DLD1 (cell line): Measurements from ENCODE around the gene CCDC91.

Experiments used
- in situ Hi-C: cut with HindIII; loops from 2 replicates; pipeline ENCODE4 v1.10.0; 2017; ENCODE audit warnings: low sequenced_read_pairs

CCDC91 gene

DNA sequence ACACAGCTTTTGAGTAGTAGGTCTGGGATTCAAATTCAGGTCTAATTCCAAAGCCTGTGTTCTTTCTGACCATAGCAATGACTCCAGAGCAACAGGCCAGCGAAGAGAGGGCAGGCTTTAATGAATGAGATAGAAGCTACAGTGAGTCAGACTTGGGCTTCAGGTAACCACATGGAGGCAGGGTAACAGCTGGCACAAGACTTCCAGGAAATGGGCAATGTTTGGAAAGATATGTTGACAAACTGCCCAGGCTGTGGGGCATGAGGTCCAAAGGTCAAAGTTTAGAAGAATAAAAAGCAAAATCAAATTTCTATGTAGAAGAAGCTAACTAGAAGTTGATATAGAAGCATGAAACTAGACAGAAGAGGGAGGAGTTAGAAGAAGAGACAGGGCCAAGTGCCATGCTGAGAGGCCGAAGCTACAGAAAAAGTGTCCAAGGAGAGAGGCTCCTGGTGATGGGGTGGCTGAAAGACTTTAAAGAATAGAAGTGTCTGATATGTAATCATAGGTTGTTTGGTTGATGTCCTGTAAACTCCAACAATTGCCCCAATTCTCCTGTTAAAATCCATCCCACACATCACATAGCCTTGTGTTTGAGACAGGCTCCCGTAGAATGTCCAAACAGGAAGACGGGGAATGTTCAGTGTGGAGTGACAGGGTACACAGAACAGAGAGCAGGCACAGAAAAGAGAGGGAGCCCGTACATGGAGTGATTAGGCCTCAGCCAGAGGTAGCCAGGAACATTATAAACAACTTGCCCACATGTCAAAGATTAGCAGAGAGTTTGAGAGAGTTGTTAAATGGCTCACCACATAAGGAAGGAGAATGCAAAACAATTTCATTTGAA, 384.7 kb downstream of the CCDC91 start:
- in situ Hi-C loops: no loop called here

DNA sequence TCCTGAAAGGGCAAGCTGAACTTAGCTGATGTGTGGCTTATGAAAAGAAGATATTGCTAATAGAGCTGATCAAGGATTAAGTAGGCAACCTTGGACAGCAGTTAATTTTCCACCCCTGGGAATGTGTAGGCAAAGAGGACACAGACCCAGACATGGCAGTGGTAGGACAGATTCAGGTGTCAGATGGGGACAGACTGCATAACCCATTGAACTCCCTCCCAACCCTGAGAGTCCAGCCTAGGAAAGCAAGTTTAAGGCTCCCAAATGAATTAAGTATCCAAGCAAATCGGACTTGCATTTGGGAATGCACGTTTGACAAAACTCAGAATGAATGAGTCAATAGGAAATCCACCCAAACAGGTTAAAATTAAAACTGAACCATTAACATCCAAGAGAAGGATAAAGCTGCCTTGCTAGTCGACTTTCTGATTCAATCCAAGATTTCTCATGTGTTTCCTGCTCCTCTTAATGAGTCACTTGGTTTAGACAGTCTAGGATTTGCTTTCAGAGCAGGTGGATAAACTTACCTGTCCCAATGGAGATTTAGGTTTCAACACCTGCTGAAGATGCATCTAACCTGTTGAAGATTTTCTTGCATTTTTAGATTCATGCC, 385.4 kb downstream of the CCDC91 start:
- in situ Hi-C loops: no loop called here

DNA sequence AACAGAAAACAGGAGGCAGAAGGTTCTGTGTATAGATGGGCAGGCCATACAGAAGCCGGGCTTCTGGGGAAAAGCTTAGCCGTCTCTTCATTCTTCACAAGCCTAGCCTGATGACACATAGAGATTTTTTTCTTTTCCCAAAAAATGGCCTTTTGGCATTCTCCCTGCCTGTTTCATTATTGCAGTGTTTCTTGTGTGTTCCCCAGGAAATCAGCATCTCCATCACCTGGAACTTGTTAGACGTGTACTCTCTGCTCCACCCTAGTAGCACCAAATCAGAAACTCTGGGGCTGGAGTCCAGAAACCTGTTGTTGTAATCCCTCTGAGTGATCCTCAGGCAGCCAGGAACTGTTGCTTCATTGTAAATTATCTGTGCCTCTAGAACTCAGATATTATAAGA, 388.1 kb downstream of the CCDC91 start:
- in situ Hi-C loops: no loop called here

DNA sequence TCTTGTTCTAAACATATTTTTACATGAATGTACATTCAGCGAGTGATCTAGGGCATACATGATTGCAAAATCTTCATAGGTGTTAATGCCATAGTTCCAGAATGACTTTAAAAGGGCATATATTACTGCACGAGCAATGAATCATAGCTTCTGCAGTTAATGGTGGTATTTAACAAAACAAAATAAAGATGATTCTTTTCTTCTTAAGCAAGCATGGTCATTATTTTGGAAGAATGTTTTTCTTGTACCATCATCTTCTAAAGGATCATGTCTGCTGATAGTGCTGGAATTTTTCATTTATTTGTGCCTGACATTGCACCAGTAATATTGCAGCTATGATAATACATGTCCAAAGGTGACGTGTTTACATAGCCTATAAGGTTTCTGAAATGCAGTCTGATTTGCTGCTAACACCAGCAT, 388.6 kb downstream of the CCDC91 start:
- in situ Hi-C loops: no loop called here

GRCh38 chr12:28582672-28583376, 392.6 kb downstream of the CCDC91 start:
- in situ Hi-C loops: no loop called here

- in situ Hi-C loops: no loop called here
Observed at GRCh38 chr12:28583701-28584261, 393.5 kb downstream of the CCDC91 start.

DNA sequence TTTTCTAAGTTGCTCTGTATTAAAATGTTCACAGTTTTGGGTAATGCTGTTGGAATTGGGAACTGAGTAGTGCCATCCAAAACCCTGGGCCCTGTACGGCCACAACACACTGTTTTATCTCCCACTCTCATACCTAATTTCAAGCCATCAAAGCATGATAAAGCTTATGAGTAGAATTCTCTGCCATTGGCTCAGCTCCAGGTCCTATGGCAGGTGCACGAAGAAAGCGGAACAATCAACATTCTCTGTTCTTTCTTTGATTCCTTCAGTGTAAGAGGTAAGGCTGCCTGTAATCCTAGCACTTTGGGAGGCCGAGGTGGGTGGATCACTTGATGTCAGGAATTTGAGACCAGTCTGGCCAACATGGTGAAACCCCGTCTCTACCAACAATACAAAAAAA, 394.9 kb downstream of the CCDC91 start:
- in situ Hi-C loops: no loop called here

- in situ Hi-C loops: no loop called here
Observed at GRCh38 chr12:28586481-28586880, 396.2 kb downstream of the CCDC91 start.

DNA sequence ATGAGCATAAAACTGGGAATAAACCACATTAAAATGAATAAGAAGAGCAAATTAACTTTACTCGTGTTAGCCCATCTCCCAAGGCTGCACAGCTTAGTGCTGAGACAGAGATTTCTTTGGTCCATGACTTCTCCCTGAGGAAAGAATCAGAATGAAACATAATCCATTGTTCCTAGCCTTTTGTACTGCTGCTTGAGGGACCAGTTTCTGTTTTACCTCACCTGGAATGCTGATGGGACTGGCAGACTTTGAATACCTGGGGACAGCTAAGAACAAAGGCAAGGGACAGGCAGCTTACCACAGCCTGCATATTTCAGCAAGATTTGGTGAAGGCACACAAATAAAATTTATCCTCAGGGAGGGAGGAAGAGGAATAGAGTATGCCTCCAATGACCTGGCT, 401.6 kb downstream of the CCDC91 start:
- in situ Hi-C loops: no loop called here
